Stomach (tissue), 9 donors: Measurements from ENCODE around the gene FAM131B. TPM values are rescaled to one million over a fixed set of nuclear protein-coding genes. Genes with fewer than 3 reads are reported as not detected.

Experiments used
- DNase-seq, 2 donors: peaks; one replicate each; pipeline versions ENCODE4 v3.0.0 to v3.0.0-alpha.2; 2013 to 2019
- H3K27ac ChIP-seq, 5 donors: fragments of 200-600 bp in 4 of 5; sonication (generic) in 4 of 5; one replicate each; pipeline ENCODE4 v1.5.1; 2013 to 2019; ENCODE audit warnings: mild to moderate bottlenecking in 1 of 5, moderate library complexity in 1 of 5
- H3K27me3 ChIP-seq, 3 donors: fragments of 200-600 bp; sonication (generic); one replicate each; pipeline ENCODE4 v1.5.1; 2017 to 2019; ENCODE audit warnings: mixed run types in 1 of 3
- H3K36me3 ChIP-seq, 4 donors: fragments of 200-600 bp; sonication (generic); 1 replicate in 3 of 4; 2 replicates in 1 of 4; pipeline ENCODE4 v1.5.1; 2016 to 2019
- H3K4me1 ChIP-seq, 4 donors: fragments of 200-600 bp; sonication (generic); one replicate each; pipeline ENCODE4 v1.5.1; 2016 to 2019
- H3K4me3 ChIP-seq, 4 donors: fragments of 200-600 bp; sonication (generic) in 3 of 4; one replicate each; pipeline ENCODE4 v1.5.1; 2016 to 2019; ENCODE audit warnings: mild to moderate bottlenecking in 1 of 4
- H3K9me3 ChIP-seq, 4 donors: fragments of 200-600 bp; sonication (generic); one replicate each; pipeline ENCODE4 v1.5.1; 2016 to 2019
- CTCF ChIP-seq, 7 experiments: fragments of 450-650 bp in 4 of 7; fragments of 200-600 bp in 3 of 7; sonication (generic) in 3 of 7; IDR thresholded peaks; one replicate each; pipeline ENCODE4 v1.5.1; 2016 to 2019; ENCODE audit warnings: antibody characterized with exemption in 7 of 7, control low read depth in 2 of 7, mild to moderate bottlenecking in 1 of 7
- EP300 ChIP-seq: sonication (generic); formaldehyde crosslinking; IDR thresholded peaks from one replicate; pipeline ENCODE4 v1.6.1; 2017; ENCODE audit warnings: antibody characterized with exemption
- POLR2A ChIP-seq, 4 donors: fragments of 450-650 bp; IDR thresholded peaks; one replicate each; pipeline ENCODE4 v1.6.1; 2016; ENCODE audit warnings: antibody characterized with exemption in 4 of 4, control low read depth in 2 of 4, mild to moderate bottlenecking in 1 of 4, moderate library complexity in 1 of 4
- POLR2AphosphoS5 ChIP-seq, 3 donors: sonication (generic); formaldehyde crosslinking; IDR thresholded peaks; one replicate each; pipeline ENCODE4 v1.6.1; 2016; ENCODE audit warnings: antibody characterized with exemption in 3 of 3
- WGBS, 5 donors: extraction: QIAGEN DNeasy Blood & Tissue Kit in 3 of 5; methylation state at CpG; one replicate each; pipeline versions ENCODE4 v1.1.5 to v1.1.7; 2013 to 2018; 5-methylcytosine and 5-hydroxymethylcytosine counted together
- intact Hi-C: fragments of 100-400 bp; cut with DNase I; formaldehyde crosslinking; loops from one replicate; pipeline ENCODE4 v1.15.1; 2023; ENCODE audit warnings: low total_unique reads
- polyA plus RNA-seq, 3 donors: library from polyadenylated mRNA; stranded (reverse); fragments of 200-250 nt; gene quantifications; one replicate each; pipeline ENCODE4 v1.2.3, GENCODE V29; 2013
- total RNA-seq, 5 donors: library from RNA; depleted of rRNA; stranded (reverse); fragments of >200 nt; gene quantifications; one replicate each; pipeline versions ENCODE4 v1.1.0 to v1.2.3, GENCODE V29; 2014 to 2016
- donor health status: healthy with polysubstance abuse.
- donor health status: Bipolar disorder and iron deficiency.
- donor health status: healthy.

Gene FAM131B
- total and polyA plus RNA-seq, 8 donors = 0.29 to 14.0 (median 0.46) TPM; not detected in 1

- 93 to 98% (median 94%) methylated on average over 5 to 10 of the region's 10 CpGs for WGBS, 5 donors
These were observed 41.3 kb downstream of the FAM131B start for GRCh38 chr7:143321242-143321641.

GRCh38 chr7:143320620-143321019 is 41.9 kb downstream of the FAM131B start:
- TF ChIP-seq CTCF (IDR thresholded peaks at IDR 0.05) (no peak), EP300 (no peak), POLR2A (IDR thresholded peaks at IDR 0.05) (no peak), POLR2AphosphoS5 (IDR thresholded peaks at IDR 0.05) (no peak)
- Histone ChIP-seq H3K27ac (no peak overlapping the region), H3K36me3 (no peaks in the 10 kb centered on the region), H3K9me3 (no peaks in the 10 kb centered on the region), H3K4me3 (no peak overlapping the region), H3K4me1 (peaks cover 0 to 20% (median 13%) of the 10 kb centered on the region in 4 donors), H3K27me3 (no peaks in the 10 kb centered on the region)
- 39 to 62% (median 52%) methylated on average over 9 of the region's 9 CpGs for WGBS, 5 donors
- intact Hi-C loops = no loop called here
- peak in 1 of 2 donors; percentile 64 for DNase-seq

More at GRCh38 chr7:143321242-143321641, 41.3 kb downstream of the FAM131B start:
- no peaks in the 10 kb centered on the region for H3K36me3 ChIP-seq
- H3K4me1 ChIP-seq = peaks cover 0 to 20% (median 13%) of the 10 kb centered on the region in 4 donors
- H3K27ac ChIP-seq = no peak overlapping the region
- intact Hi-C loops = no loop called here
- no peaks in the 10 kb centered on the region for H3K9me3 ChIP-seq
- H3K4me3 ChIP-seq = no peak overlapping the region
- H3K27me3 ChIP-seq = no peaks in the 10 kb centered on the region
- no peak for DNase-seq
- TF ChIP-seq EP300 (no peak), POLR2A (IDR thresholded peaks at IDR 0.05) (no peak), CTCF (IDR thresholded peaks at IDR 0.05) (no peak), POLR2AphosphoS5 (IDR thresholded peaks at IDR 0.05) (no peak)

- H3K4me1 ChIP-seq = peaks cover 0 to 10% (median 8%) of the 10 kb centered on the region in 4 donors
- TF ChIP-seq EP300 (no peak), CTCF (IDR thresholded peaks at IDR 0.05) (no peak), POLR2AphosphoS5 (IDR thresholded peaks at IDR 0.05) (no peak), POLR2A (IDR thresholded peaks at IDR 0.05) (no peak)
- intact Hi-C loops = no loop called here
- H3K27ac ChIP-seq = no peak overlapping the region
- no peaks in the 10 kb centered on the region for H3K9me3 ChIP-seq
- H3K36me3 ChIP-seq = no peaks in the 10 kb centered on the region
- WGBS, 5 donors = 65 to 73% (median 69%) methylated on average over 5 of the region's 5 CpGs
- DNase-seq = peak in 1 of 2 donors; percentile 25
- H3K27me3 ChIP-seq = no peaks in the 10 kb centered on the region
- no peak overlapping the region for H3K4me3 ChIP-seq
These were observed 43.9 kb downstream of the FAM131B start for GRCh38 chr7:143318661-143319060.

GRCh38 chr7:143316492-143316891 is 46.0 kb downstream of the FAM131B start:
- 79 to 92% (median 84%) methylated on average over 4 of the region's 4 CpGs for WGBS, 5 donors
- no peaks in the 10 kb centered on the region for H3K36me3 ChIP-seq
- no peak for DNase-seq
- intact Hi-C loops = no loop called here
- TF ChIP-seq EP300 (no peak), POLR2A (IDR thresholded peaks at IDR 0.05) (no peak), CTCF (IDR thresholded peaks at IDR 0.05) (no peak), POLR2AphosphoS5 (IDR thresholded peaks at IDR 0.05) (no peak)
- H3K27me3 ChIP-seq = no peaks in the 10 kb centered on the region
- no peaks in the 10 kb centered on the region for H3K4me1 ChIP-seq
- H3K4me3 ChIP-seq = no peak overlapping the region
- H3K27ac ChIP-seq = no peak overlapping the region
- no peaks in the 10 kb centered on the region for H3K9me3 ChIP-seq
